Cortex of kidney (tissue), 1 donor: ENCODE data around the gene ATP10A.
"Not testable (repeated sequence)": the region's sequence is repeated elsewhere in the genome, so short reads cannot be mapped to it uniquely, and the experiment has no call there.

Experiments
- DNase-seq: peaks from one replicate; lab custom pipeline; 2025; lab: John Stamatoyannopoulos, UW

Gene ATP10A

GRCh38 chr15:25882466-25882865, 19.3 kb upstream of the ATP10A start:
- DNase-seq = no peak

- not testable (repeated sequence) for DNase-seq
Observed at GRCh38 chr15:25880877-25881276, 17.8 kb upstream of the ATP10A start.

GRCh38 chr15:25880411-25880810, 17.3 kb upstream of the ATP10A start:
- no peak for DNase-seq

- DNase-seq = no peak
Observed at GRCh38 chr15:25879438-25879837, 16.3 kb upstream of the ATP10A start.

GRCh38 chr15:25877681-25878080, 14.6 kb upstream of the ATP10A start:
- no peak for DNase-seq

- no peak for DNase-seq
Observed at GRCh38 chr15:25876231-25877140, 13.4 kb upstream of the ATP10A start.

GRCh38 chr15:25875566-25875965, 12.4 kb upstream of the ATP10A start:
- no peak for DNase-seq

GRCh38 chr15:25874379-25874778, 11.3 kb upstream of the ATP10A start:
- no peak for DNase-seq

GRCh38 chr15:25871403-25871802, 8.3 kb upstream of the ATP10A start:
- no peak for DNase-seq

GRCh38 chr15:25870938-25871337, 7.8 kb upstream of the ATP10A start:
- DNase-seq = no peak

GRCh38 chr15:25869701-25870100, 6.6 kb upstream of the ATP10A start:
- no peak for DNase-seq

- no peak for DNase-seq
Observed at GRCh38 chr15:25866874-25867273, 3.7 kb upstream of the ATP10A start.

GRCh38 chr15:25866251-25866650, 3.1 kb upstream of the ATP10A start:
- no peak for DNase-seq

GRCh38 chr15:25864966-25865365, 1.8 kb upstream of the ATP10A start:
- DNase-seq = no peak

- DNase-seq = no peak
Observed at GRCh38 chr15:25863968-25864580, 947 bp upstream of the ATP10A start.

- DNase-seq = no peak
Observed at GRCh38 chr15:25862472-25863110, 536 bp downstream of the ATP10A start.

- DNase-seq = no peak
Observed at GRCh38 chr15:25862071-25862471, 1.1 kb downstream of the ATP10A start.

GRCh38 chr15:25860885-25861866, 2.0 kb downstream of the ATP10A start:
- DNase-seq = no peak

- no peak for DNase-seq
Observed at GRCh38 chr15:25859838-25860645, 3.1 kb downstream of the ATP10A start.

- no peak for DNase-seq
Observed at GRCh38 chr15:25858952-25859760, 4.0 kb downstream of the ATP10A start.
